ENCODE data around the gene TIMM22. TPM values are rescaled to one million over a fixed set of nuclear protein-coding genes. Genes with fewer than 3 reads are reported as not detected.
"Not testable (repeated sequence)": the region's sequence is repeated elsewhere in the genome, so short reads cannot be mapped to it uniquely, and the experiment has no call there.

TIMM22 gene
- total RNA-seq, 4 donors from 2014 or later, result 14.7 to 17.1 (median 14.9) TPM

- H3K27me3 ChIP-seq, result no peaks in the 10 kb centered on the region
- H3K36me3 ChIP-seq, result no peaks in the 10 kb centered on the region
- H3K4me1 ChIP-seq, result no peaks in the 10 kb centered on the region
- no peak for TF ChIP-seq CTCF (IDR thresholded peaks at IDR 0.05)
- TF ChIP-seq POLR2A (IDR thresholded peaks at IDR 0.05), result no peak
- no peak for DNase-seq
- intact Hi-C loops (cut with DNase I), result no loop called here
- H3K9me3 ChIP-seq, result no peaks in the 10 kb centered on the region
- no peak overlapping the region for H3K4me3 ChIP-seq (replicated peaks in 1 of 3)
- H3K27ac ChIP-seq, result no peak overlapping the region
- 90 to 93% methylated on average over 10 to 20 of the region's 20 CpGs for WGBS, 2 donors
Measured at GRCh38 chr17:1047879-1048470, 51.0 kb downstream of the TIMM22 start.

DNA sequence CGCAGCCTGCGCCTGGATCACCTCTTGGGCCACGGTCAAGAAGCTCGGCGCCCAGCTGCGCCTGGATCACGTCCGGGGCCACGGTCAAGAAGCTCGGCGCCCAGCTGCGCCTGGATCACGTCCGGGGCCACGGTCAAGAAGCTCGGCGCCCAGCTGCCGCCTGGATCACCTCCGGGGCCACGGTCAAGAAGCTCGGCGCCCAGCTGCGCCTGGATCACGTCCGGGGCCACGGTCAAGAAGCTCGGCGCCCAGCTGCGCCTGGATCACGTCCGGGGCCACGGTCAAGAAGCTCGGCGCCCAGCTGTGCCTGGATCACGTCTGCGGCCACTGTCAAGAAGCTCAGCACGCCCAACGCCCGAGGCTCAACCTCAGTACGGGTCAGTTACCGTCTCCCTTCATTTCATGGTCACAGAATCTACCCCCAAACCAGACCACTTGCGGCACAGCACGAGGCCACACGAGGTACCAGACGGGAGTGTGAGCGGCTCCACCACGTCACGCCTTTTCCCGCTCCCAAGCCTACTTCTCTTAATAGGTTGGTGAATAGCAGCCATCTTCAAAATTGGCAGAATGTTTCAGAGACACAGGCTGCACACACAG, 51.7 kb downstream of the TIMM22 start:
- H3K36me3 ChIP-seq; intact Hi-C loops (cut with DNase I); H3K4me1 ChIP-seq: not testable (repeated sequence)

GRCh38 chr17:1049446-1050225, 52.7 kb downstream of the TIMM22 start:
- H3K9me3 ChIP-seq, result no peaks in the 10 kb centered on the region
- intact Hi-C loops (cut with DNase I), result loop anchor here (10.0 kb wide), 1 partner anchor 255 kb away; no protein-coding TSS in a partner anchor
- no peak for DNase-seq
- no peaks in the 10 kb centered on the region for H3K4me1 ChIP-seq
- 94 to 96% methylated on average over 28 of the region's 28 CpGs for WGBS, 2 donors
- TF ChIP-seq CTCF (IDR thresholded peaks at IDR 0.05), result no peak
- TF ChIP-seq POLR2A (IDR thresholded peaks at IDR 0.05), result no peak
- no peak overlapping the region for H3K27ac ChIP-seq
- no peak overlapping the region for H3K4me3 ChIP-seq (replicated peaks in 1 of 3)
- no peaks in the 10 kb centered on the region for H3K27me3 ChIP-seq
- H3K36me3 ChIP-seq, result peaks cover 0 to 4% of the 10 kb centered on the region in 2 donors

More for the DNA sequence above, 51.7 kb downstream of the TIMM22 start:
- not testable (repeated sequence) for H3K27me3 ChIP-seq; H3K9me3 ChIP-seq; DNase-seq; H3K4me3 ChIP-seq (replicated peaks in 1 of 3); H3K27ac ChIP-seq
- WGBS, 2 donors, result 95 to 96% methylated on average over 36 to 47 of the region's 49 CpGs

- Histone ChIP-seq H3K4me1 (no peaks in the 10 kb centered on the region), H3K4me3 (replicated peaks in 1 of 3) (no peak overlapping the region), H3K27me3 (no peaks in the 10 kb centered on the region), H3K36me3 (peaks cover 0 to 4% of the 10 kb centered on the region in 2 donors), H3K9me3 (no peaks in the 10 kb centered on the region), H3K27ac (no peak overlapping the region)
- 80 to 81% methylated on average over 19 to 22 of the region's 22 CpGs for WGBS, 2 donors
- no peak for DNase-seq
- intact Hi-C loops (cut with DNase I), result loop anchor here (10.0 kb wide), 1 partner anchor 256 kb away; no protein-coding TSS in a partner anchor
- TF ChIP-seq POLR2A (IDR thresholded peaks at IDR 0.05) (no peak), CTCF (IDR thresholded peaks at IDR 0.05) (no peak)
Measured at GRCh38 chr17:1050246-1050995, 53.5 kb downstream of the TIMM22 start.

All from thyroid gland (tissue), 4 donors.